ENCODE measurements around the gene NOLC1.

NOLC1 gene

GRCh38 chr10:102151774-102152544 lies at the start of gene NOLC1:
Gene NOLC1, plus strand, starts transcription at chr10:102152389. Its CDS starts 22 bp downstream, at chr10:102152411.
- no peaks in the 10 kb centered on the region for H3K9me3 ChIP-seq (ENCODE audit: severe bottlenecking)
- H3K27ac ChIP-seq (ENCODE audit: poor library complexity, severe bottlenecking), result peak within 1 kb of the TSS; percentile 91
- H3K36me3 ChIP-seq (ENCODE audit: low read depth), result peaks cover 75% of the 10 kb centered on the region
- TF ChIP-seq, protein P1, sequence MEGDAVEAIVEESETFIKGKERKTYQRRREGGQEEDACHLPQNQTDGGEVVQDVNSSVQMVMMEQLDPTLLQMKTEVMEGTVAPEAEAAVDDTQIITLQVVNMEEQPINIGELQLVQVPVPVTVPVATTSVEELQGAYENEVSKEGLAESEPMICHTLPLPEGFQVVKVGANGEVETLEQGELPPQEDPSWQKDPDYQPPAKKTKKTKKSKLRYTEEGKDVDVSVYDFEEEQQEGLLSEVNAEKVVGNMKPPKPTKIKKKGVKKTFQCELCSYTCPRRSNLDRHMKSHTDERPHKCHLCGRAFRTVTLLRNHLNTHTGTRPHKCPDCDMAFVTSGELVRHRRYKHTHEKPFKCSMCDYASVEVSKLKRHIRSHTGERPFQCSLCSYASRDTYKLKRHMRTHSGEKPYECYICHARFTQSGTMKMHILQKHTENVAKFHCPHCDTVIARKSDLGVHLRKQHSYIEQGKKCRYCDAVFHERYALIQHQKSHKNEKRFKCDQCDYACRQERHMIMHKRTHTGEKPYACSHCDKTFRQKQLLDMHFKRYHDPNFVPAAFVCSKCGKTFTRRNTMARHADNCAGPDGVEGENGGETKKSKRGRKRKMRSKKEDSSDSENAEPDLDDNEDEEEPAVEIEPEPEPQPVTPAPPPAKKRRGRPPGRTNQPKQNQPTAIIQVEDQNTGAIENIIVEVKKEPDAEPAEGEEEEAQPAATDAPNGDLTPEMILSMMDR (IDR thresholded peaks at IDR 0.05; ENCODE audit: poor library complexity, severe bottlenecking), result no peak
- H3K27me3 ChIP-seq (ENCODE audit: insufficient read depth, poor library complexity, severe bottlenecking), result no peaks in the 10 kb centered on the region
- peaks cover 12% of the 10 kb centered on the region for H3K4me1 ChIP-seq (ENCODE audit: insufficient read depth, poor library complexity, severe bottlenecking)
- DNase-seq (ENCODE audit: low spot score) (peak; percentile 97), ATAC-seq (ENCODE audit: low read depth) (peak; percentile 82)
- peak within 1 kb of the TSS; percentile 69 for H3K4me3 ChIP-seq (ENCODE audit: severe bottlenecking)

GRCh38 chr10:102102421-102102820 lies 49.8 kb upstream of the NOLC1 start:
- H3K36me3 ChIP-seq (ENCODE audit: low read depth), result no peaks in the 10 kb centered on the region
- ATAC-seq (ENCODE audit: low read depth), result no peak; the same call in none of the 3 replicates

GRCh38 chr10:102106998-102107397 lies 45.2 kb upstream of the NOLC1 start:
- Histone ChIP-seq H3K27me3 (ENCODE audit: insufficient read depth, poor library complexity, severe bottlenecking) (no peaks in the 10 kb centered on the region), H3K9me3 (ENCODE audit: severe bottlenecking) (no peaks in the 10 kb centered on the region), H3K4me3 (ENCODE audit: severe bottlenecking) (no peak overlapping the region), H3K4me1 (ENCODE audit: insufficient read depth, poor library complexity, severe bottlenecking) (no peaks in the 10 kb centered on the region), H3K36me3 (ENCODE audit: low read depth) (peaks cover 38% of the 10 kb centered on the region), H3K27ac (ENCODE audit: poor library complexity, severe bottlenecking) (no peak overlapping the region)
- no peak for DNase-seq (ENCODE audit: low spot score)
- TF ChIP-seq, protein P1 (IDR thresholded peaks at IDR 0.05; ENCODE audit: poor library complexity, severe bottlenecking), result no peak
- no peak for ATAC-seq (ENCODE audit: low read depth)

More at GRCh38 chr10:102102421-102102820, 49.8 kb upstream of the NOLC1 start:
- no peak overlapping the region for H3K4me3 ChIP-seq (ENCODE audit: severe bottlenecking)
- H3K4me1 ChIP-seq (ENCODE audit: insufficient read depth, poor library complexity, severe bottlenecking), result no peaks in the 10 kb centered on the region
- no peak overlapping the region for H3K27ac ChIP-seq (ENCODE audit: poor library complexity, severe bottlenecking)
- no peaks in the 10 kb centered on the region for H3K9me3 ChIP-seq (ENCODE audit: severe bottlenecking)
- no peaks in the 10 kb centered on the region for H3K27me3 ChIP-seq (ENCODE audit: insufficient read depth, poor library complexity, severe bottlenecking)
- no peak for DNase-seq (ENCODE audit: low spot score)
- TF ChIP-seq, protein P1 (IDR thresholded peaks at IDR 0.05; ENCODE audit: poor library complexity, severe bottlenecking), result no peak

- Histone ChIP-seq H3K4me3 (ENCODE audit: severe bottlenecking) (no peak overlapping the region), H3K4me1 (ENCODE audit: insufficient read depth, poor library complexity, severe bottlenecking) (peaks cover 5% of the 10 kb centered on the region), H3K36me3 (ENCODE audit: low read depth) (peaks cover 39% of the 10 kb centered on the region), H3K27me3 (ENCODE audit: insufficient read depth, poor library complexity, severe bottlenecking) (no peaks in the 10 kb centered on the region), H3K9me3 (ENCODE audit: severe bottlenecking) (no peaks in the 10 kb centered on the region), H3K27ac (ENCODE audit: poor library complexity, severe bottlenecking) (no peak overlapping the region)
- TF ChIP-seq, protein P1 (IDR thresholded peaks at IDR 0.05; ENCODE audit: poor library complexity, severe bottlenecking), result no peak
- ATAC-seq (ENCODE audit: low read depth), result no peak
- DNase-seq (ENCODE audit: low spot score), result no peak
Measured at GRCh38 chr10:102109166-102110116, 42.7 kb upstream of the NOLC1 start.

Measured in RWPE2 (cell line).